K562 (cell line): ENCODE results near the gene ZNF581. TPM values are rescaled to one million over a fixed set of nuclear protein-coding genes. Genes with fewer than 3 reads are reported as not detected.
A peak's percentile ranks its signal among the peaks of the same experiment; 100 is the strongest.

Experiments used
- ARID4B ChIP-seq: sonication (generic); formaldehyde crosslinking; IDR thresholded peaks from 2 replicates; pipeline ENCODE4 v1.8.0; 2022; ENCODE audit warnings: mild to moderate bottlenecking, missing genetic modification reagents
- CHCHD3 ChIP-seq: fragments of 250-450 bp; sonication (Bioruptor Pico); IDR thresholded peaks from 2 replicates; pipeline ENCODE4 v2.1.2; 2022; ENCODE audit warnings: mild to moderate bottlenecking
- ELF2 ChIP-seq: fragments of 250-450 bp; sonication (Bioruptor Pico); IDR thresholded peaks from 2 replicates; pipeline ENCODE4 v1.5.0; 2021; ENCODE audit warnings: mild to moderate bottlenecking
- EP300 ChIP-seq: IDR thresholded peaks from 2 replicates; pipeline ENCODE4 v1.6.1; 2012; ENCODE audit warnings: low read length, improper control_type of control experiment
- FOXK1 ChIP-seq: sonication (generic); formaldehyde crosslinking; IDR thresholded peaks from 2 replicates; pipeline ENCODE4 v1.8.0; 2022; ENCODE audit warnings: missing genetic modification reagents, mild to moderate bottlenecking, borderline replicate concordance
- GABPA ChIP-seq: fragments of 200-800 bp; sonication (Bioruptor generic); conservative IDR thresholded peaks from 2 replicates; pipeline ENCODE4 v1.6.1; 2016; ENCODE audit warnings: low read depth, missing genetic modification characterization, missing compliant biosample characterization
- SAFB2 ChIP-seq: fragments of 200-400 bp; formaldehyde crosslinking; IDR thresholded peaks from 2 replicates; pipeline ENCODE4 v1.6.1; 2018; ENCODE audit warnings: borderline replicate concordance, low read length, low read depth, moderate library complexity; ENCODE audit not compliant: severe bottlenecking
- SMARCA5 ChIP-seq: fragments of 450-650 bp; IDR thresholded peaks from 2 replicates; pipeline ENCODE4 v1.6.1; 2016
- SP1 ChIP-seq: sonication (generic); formaldehyde crosslinking; IDR thresholded peaks from 2 replicates; pipeline ENCODE4 v1.8.1; 2022; ENCODE audit warnings: mild to moderate bottlenecking, missing genetic modification reagents
- TAF7 ChIP-seq: fragments of 450-650 bp; IDR thresholded peaks from 2 replicates; pipeline ENCODE4 v1.6.1; 2016; ENCODE audit warnings: missing genetic modification characterization, missing compliant biosample characterization
- ZNF217 ChIP-seq: sonication (generic); formaldehyde crosslinking; IDR thresholded peaks from 2 replicates; pipeline ENCODE4 v1.8.0; 2022; ENCODE audit warnings: mild to moderate bottlenecking, missing genetic modification reagents
- polyA plus RNA-seq, 8 experiments: library from polyadenylated mRNA; depleted of rRNA in 4 of 8; stranded (reverse) in 5 of 8; unstranded in 3 of 8; fragments of >200 nt; fragmentation: Nextera tagmentation in 2 of 8; fragmentation: Illumina TruSeq in 1 of 8; extraction: Ambion mirVana in 2 of 8; extraction: Trizol in 1 of 8; gene quantifications; 2 replicates each; pipeline versions ENCODE4 v1.2.1 to v1.2.3, GENCODE V29; 2011 to 2014; ENCODE audit warnings: inconsistent platforms in 1 of 8, missing spikeins in 1 of 8
- total RNA-seq, 7 experiments: library from RNA; depleted of rRNA in 6 of 7; stranded (reverse); fragments of >200 nt in 6 of 7; fragmentation: Illumina TruSeq in 2 of 7; extraction: Trizol in 2 of 7; gene quantifications; 2 replicates each; pipeline versions ENCODE4 v1.2.1 to v1.2.3, GENCODE V29; 2011 to 2021; ENCODE audit warnings: low replicate concordance in 1 of 7
- TF ChIP-seq, protein P1 (sequence below): fragments of 450-650 bp; IDR thresholded peaks from 2 replicates; pipeline ENCODE4 v1.6.1; 2016; ENCODE audit warnings: mild to moderate bottlenecking, moderate library complexity

Gene ZNF581
- total and polyA plus RNA-seq, 9 of the 15 experiments (the other 6 are each of a cell fraction or from before 2014, with no cell fraction given) = 2.4 to 39.4 (median 15.4) TPM

DNA sequence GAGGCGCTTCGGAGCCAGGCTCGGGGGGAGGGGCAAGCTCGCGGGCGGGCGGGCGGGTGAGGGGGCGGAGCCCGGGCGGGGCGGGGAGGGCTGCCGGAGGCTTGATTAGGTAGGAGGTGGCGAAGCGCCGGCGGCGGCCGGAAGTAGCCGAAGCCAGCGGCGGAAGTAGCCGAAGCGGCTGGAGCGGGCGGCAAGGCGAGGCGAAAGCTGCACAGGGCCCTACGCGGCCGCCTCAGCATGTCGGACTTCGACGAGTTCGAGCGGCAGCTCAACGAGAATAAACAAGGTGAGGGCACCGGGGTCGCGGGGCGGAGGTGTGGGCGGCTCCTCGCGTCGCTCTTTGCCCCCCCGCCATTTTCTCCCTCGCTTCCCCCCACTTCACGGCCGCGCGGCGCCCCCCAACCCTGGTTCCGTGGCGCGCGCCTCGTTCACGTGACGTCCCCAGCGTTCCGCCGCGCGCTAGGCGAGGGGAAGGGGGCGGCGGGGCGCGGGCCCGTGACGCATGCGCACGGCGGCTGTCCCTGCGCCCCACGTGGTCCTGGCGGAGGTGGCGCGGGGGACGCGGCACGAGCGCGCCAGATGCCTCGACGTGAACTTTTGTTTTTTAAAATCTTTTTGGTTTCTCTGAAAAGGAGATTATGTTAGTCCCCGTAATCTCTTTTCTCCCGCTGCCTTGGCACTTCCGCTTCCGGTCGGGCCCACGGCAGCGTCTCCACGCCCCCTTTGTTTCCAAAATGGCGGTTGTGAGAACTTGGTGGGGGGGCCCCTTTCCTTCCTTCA is 11.6 kb downstream of the ZNF581 start, which contains the start of gene U2AF2 (continued):
- TF ChIP-seq, protein P1, sequence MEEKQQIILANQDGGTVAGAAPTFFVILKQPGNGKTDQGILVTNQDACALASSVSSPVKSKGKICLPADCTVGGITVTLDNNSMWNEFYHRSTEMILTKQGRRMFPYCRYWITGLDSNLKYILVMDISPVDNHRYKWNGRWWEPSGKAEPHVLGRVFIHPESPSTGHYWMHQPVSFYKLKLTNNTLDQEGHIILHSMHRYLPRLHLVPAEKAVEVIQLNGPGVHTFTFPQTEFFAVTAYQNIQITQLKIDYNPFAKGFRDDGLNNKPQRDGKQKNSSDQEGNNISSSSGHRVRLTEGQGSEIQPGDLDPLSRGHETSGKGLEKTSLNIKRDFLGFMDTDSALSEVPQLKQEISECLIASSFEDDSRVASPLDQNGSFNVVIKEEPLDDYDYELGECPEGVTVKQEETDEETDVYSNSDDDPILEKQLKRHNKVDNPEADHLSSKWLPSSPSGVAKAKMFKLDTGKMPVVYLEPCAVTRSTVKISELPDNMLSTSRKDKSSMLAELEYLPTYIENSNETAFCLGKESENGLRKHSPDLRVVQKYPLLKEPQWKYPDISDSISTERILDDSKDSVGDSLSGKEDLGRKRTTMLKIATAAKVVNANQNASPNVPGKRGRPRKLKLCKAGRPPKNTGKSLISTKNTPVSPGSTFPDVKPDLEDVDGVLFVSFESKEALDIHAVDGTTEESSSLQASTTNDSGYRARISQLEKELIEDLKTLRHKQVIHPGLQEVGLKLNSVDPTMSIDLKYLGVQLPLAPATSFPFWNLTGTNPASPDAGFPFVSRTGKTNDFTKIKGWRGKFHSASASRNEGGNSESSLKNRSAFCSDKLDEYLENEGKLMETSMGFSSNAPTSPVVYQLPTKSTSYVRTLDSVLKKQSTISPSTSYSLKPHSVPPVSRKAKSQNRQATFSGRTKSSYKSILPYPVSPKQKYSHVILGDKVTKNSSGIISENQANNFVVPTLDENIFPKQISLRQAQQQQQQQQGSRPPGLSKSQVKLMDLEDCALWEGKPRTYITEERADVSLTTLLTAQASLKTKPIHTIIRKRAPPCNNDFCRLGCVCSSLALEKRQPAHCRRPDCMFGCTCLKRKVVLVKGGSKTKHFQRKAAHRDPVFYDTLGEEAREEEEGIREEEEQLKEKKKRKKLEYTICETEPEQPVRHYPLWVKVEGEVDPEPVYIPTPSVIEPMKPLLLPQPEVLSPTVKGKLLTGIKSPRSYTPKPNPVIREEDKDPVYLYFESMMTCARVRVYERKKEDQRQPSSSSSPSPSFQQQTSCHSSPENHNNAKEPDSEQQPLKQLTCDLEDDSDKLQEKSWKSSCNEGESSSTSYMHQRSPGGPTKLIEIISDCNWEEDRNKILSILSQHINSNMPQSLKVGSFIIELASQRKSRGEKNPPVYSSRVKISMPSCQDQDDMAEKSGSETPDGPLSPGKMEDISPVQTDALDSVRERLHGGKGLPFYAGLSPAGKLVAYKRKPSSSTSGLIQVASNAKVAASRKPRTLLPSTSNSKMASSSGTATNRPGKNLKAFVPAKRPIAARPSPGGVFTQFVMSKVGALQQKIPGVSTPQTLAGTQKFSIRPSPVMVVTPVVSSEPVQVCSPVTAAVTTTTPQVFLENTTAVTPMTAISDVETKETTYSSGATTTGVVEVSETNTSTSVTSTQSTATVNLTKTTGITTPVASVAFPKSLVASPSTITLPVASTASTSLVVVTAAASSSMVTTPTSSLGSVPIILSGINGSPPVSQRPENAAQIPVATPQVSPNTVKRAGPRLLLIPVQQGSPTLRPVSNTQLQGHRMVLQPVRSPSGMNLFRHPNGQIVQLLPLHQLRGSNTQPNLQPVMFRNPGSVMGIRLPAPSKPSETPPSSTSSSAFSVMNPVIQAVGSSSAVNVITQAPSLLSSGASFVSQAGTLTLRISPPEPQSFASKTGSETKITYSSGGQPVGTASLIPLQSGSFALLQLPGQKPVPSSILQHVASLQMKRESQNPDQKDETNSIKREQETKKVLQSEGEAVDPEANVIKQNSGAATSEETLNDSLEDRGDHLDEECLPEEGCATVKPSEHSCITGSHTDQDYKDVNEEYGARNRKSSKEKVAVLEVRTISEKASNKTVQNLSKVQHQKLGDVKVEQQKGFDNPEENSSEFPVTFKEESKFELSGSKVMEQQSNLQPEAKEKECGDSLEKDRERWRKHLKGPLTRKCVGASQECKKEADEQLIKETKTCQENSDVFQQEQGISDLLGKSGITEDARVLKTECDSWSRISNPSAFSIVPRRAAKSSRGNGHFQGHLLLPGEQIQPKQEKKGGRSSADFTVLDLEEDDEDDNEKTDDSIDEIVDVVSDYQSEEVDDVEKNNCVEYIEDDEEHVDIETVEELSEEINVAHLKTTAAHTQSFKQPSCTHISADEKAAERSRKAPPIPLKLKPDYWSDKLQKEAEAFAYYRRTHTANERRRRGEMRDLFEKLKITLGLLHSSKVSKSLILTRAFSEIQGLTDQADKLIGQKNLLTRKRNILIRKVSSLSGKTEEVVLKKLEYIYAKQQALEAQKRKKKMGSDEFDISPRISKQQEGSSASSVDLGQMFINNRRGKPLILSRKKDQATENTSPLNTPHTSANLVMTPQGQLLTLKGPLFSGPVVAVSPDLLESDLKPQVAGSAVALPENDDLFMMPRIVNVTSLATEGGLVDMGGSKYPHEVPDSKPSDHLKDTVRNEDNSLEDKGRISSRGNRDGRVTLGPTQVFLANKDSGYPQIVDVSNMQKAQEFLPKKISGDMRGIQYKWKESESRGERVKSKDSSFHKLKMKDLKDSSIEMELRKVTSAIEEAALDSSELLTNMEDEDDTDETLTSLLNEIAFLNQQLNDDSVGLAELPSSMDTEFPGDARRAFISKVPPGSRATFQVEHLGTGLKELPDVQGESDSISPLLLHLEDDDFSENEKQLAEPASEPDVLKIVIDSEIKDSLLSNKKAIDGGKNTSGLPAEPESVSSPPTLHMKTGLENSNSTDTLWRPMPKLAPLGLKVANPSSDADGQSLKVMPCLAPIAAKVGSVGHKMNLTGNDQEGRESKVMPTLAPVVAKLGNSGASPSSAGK = peak; percentile 81
- no peak for TF ChIP-seq SAFB2
- no peak for TF ChIP-seq TAF7 (tag)
- TF ChIP-seq GABPA (tag) = peak; percentile 95
- TF ChIP-seq ARID4B = peak; percentile 93
- TF ChIP-seq EP300 = no peak
- TF ChIP-seq ELF2 (CRISPR knock-in tag) = peak; percentile 68; the same call in 1 of the 2 replicates
- no peak for TF ChIP-seq FOXK1 (CRISPR knock-in tag)
- TF ChIP-seq SMARCA5 = no peak
- no peak for TF ChIP-seq CHCHD3 (CRISPR knock-in tag)
- TF ChIP-seq ZNF217 (CRISPR knock-in tag) = no peak
- TF ChIP-seq SP1 (CRISPR knock-in tag) = no peak; the same call in 1 of the 2 replicates
